Measurements from ENCODE around the gene SNTG2.

Gene SNTG2

DNA sequence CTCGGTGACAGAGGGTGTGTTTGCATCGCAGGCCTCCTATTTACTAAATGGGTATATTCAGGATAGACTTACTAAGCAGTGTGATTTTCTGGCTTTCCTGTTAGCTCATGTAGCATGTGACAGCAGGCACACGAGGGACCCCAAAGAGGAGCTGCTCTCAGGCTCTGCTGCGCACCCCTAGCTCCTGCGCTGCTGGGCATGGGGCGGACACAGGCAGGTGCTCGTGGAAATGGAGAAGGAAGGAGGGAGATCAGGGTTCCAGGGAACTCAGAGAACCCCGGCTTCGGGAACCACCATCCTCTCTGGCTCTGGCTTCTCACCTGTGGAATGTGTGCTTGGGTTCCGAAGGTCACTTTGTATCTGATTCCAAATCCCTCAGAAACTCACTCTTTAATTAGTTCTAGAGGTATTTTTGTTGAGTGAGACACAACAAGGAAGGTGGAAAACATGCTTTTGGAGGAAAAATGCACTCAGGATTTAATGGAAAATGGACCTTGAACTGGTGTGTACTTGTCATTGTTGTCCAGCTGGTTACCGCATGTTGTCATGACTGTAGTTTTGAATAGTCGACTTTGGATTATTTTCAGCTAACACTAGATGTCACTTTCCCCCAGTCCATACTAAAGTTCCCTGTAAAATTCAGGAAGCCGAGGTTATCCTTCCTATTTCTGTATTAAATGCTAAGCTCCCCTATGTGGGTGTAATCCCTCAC is 3.5 kb downstream of the SNTG2 start:
- DNase-seq, result no peak

DNA sequence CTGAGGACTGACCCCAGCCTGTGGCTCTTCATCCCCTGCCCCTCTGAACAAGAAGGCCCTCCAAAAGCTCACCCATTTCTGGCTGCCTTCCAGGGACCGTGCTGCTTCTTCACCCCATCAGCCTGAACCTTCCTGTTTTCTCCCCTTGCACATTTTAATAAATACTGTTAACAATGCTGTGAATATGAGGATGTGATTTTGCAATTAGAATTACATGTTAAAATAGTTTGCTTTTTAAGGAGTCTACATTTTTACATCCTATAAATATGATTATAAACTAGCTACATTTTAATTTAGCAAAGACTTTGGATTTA is 4.0 kb downstream of the SNTG2 start:
- DNase-seq, result no peak

DNA sequence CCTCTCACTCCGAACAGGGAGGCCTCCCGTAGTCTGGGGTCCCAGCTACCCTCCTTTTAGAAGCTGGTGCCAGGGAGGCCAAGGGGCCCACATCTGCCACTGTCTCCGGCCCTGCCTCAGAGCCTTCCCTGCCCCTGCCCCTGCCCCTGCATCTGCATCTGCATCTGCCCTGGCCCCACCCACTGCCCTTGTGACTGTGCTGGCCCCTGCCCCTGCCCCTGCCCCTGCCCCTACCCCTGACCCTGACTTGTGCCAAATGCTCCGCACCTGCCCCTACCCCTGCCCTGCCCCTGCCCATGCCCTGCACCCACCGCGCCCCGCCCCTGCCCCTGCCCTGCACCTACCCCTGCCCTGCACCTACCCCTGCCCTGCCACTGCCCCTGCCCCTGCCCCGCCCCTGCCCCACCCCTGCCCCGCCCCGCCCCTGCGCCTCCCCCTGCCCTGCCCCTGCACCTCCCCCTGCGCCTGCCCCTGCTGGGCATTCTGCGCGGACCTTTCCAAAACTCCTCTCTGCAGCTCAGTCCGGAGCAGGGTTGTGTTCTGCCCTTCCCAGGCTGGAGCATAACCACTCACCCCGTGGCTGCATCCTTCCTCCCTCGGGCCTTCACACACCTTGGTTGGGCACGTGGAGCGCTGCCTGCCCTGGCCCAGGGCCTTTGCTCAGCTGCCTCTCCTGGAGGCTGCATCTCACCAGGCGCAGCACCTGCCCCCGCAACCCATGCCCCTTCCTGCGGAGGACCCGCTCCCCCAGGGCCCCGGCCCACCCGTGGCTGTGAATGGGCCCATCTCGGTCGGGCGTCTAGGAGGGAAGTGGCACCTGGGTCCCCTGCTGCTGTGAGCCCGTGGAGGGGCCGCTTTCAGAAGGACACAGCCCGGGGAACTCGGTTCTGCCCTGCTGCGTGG is 5.4 kb downstream of the SNTG2 start:
- no peak for DNase-seq

DNA sequence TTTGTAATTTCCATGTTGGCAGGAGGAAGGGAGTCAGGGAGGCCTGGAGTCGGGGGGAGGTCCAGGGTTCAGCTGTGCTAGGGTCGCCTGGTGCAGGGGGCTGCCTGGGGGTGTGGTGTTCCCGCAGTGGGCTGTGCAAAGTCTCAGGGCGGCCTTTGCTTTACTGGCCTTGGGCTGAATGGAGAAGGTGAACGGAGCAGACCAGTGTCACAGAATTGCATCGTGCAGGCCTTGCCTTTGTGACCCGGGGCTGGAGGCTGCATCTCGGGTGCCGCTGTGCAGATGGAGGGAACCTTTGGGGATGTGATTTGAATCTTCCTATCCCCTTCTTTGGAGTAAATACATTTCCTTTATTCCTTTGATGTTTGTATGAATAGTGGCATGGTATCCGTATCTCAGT is 8.8 kb downstream of the SNTG2 start:
- DNase-seq, result no peak

DNA sequence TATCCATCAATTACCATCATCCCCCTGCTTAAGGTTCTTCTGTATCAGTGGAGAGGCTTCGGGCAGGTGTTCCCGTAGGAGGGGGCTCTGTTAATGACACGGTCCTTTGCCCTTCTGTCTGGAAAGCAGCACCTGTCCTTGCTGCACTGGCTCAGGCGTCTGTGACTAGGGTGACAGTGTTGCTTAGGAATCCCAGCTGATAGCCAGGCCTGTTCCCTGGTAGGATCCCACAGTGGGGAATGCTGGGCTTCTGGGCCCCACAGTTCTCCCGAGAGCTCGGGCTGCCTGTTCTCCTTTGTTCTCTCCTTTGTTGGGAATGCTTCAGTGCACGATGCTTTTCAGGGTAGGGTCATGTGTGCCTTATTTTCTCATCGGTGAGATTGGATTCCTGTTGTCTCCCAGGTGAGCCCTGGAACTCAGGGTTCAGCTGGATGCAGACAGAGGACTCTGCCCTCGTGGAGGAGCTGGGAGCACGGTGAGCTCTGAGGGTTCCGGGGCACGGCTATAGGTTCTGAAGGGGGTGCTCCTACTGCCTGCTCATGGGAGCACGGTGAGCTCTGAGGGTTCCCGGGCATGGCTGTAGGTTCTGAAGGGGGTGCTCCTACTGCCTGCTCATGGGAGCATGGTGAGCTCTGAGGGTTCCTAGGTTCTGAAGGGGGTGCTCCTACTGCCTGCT is 9.6 kb downstream of the SNTG2 start:
- DNase-seq, result no peak

DNA sequence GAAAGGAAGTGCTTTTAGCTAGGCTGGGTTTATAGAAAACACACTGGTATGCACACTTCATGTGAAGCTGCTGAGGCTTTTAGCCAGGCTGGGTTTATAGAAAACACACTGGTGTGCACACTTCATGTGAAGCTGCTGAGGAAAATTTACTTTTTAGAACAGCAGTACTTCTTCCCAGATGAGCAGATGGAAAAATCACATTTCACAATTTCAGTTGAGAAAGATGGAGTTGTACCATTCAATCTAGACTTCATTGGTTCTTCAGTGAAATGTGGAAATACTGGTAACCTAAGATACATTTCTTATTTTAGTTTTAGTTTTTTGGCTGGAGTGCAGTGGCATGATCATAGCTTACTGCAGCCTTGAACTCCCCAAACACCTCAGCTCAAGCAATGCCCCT is 11.1 kb downstream of the SNTG2 start:
- DNase-seq, result no peak

DNA sequence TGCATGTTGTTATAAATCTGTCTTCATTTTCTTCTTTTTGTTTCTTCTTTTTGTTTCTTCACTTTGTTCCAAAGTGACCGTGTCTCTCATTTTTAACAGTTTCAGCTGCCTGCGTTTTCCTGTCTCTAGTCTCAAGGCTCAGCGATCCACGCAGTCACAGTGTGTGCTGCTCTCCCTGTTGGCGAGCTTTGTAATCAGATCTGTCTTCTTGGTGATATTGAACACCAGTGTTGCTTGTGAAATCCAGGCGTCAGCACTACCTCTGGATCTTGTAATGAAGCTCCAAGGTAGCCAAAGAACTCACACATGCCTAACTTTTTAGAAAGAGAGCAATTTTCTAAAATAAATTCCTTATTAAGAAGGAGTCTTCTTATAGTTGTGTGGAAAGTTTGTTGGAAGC is 13.2 kb downstream of the SNTG2 start:
- no peak for DNase-seq

DNA sequence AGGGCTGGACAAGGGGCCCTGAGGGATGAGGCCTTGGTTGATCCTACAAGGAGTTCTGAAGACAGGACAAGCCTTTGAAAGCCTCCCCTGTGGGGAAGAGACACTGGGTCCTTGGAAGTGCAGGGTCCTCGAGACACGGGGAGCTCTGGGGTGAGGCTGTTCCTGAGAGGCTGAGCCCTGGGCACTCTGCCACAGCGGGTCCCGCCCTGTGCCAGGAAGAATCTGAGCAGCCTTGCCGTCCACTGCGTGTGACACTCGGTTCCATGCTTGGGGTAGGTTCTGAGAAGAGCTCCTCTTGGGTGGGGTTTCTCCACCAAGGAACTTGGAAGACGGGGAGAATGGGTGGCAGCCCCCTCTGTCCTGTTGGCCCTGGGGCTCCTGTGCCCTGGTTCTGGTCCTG is 13.9 kb downstream of the SNTG2 start:
- DNase-seq, result no peak

DNA sequence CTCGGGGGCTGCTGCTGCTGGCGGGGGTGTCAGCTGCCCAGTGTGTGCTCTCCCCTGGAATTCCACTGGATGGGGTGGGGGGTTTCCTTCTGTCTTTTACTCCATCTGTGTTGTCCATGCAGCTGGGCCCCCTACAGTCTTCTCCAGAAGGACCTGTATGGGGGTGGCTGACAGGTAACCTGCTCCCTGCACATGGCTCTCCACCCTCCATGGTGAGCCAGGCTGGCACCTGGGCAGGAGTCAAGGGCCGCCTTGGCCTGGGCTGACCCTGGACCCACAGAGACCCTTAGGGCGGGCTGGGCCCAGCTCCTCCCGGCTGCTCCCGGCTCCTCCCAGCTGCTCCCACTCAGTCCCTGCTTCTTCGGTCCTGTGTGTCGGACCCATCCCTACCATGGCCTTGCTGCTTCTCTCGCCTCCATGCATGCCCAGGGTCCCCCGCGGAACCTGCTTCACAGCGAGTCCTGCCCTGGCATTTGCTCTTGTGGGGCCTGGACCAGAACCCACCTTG is 15.0 kb downstream of the SNTG2 start:
- DNase-seq, result no peak

DNA sequence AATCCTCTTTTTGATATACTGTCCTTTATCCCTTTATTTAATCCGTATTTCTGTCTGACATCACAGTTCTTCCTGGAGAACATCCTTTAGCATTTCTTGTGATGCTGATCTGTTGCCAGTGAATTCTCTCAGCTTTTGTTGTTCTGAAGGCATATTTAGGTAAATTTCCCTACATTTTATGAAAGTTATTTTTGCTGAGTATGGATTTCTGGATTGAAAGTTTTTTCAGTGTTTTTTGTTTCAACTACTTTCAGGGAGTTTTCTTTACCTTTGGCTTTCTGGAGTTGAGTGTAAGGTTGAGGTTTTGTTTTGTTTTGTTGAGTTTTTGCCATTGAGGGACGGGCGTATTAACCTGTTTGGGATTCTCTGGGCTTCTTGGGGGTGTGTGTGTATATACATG is 22.5 kb downstream of the SNTG2 start:
- no peak for DNase-seq

DNA sequence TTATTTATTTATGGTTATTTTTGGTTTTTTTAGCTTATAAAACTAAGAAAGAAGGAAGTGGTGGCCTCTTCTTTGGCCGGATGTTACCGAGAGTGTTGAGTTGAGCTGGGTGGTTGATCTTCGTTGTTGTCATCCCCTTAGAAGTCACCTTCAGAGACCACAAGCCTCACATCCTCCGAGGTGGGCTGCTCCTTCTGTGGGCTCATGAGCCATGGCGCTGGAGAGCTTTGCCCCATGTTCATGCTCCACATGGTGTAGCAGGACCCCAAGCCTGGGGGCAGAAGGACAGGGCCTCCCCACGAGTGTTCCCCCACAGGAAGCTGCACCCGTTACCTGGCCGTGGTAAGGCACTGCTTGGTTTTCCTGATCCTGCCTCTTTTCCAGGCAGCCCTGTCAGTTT is 23.4 kb downstream of the SNTG2 start:
- DNase-seq, result no peak

DNA sequence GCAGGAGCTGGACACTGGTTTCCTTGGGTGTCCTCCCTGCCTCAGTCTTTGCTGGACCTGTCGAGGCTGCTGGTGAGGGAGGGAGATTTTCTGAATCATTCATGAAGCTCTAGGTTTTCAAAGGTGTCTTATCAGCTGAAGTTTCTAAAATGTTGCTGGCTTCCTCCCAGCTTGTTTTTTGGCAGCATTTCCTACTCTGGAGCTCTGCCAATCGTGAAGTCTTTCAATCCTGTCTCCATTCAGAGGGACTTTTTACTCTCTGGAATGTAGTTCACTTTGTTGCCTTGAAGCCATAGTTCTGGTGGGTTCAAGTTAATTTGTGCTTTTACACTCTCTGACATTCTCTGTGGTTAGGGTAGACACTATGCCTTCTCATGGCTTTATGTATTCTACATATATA is 23.9 kb downstream of the SNTG2 start:
- no peak for DNase-seq

DNA sequence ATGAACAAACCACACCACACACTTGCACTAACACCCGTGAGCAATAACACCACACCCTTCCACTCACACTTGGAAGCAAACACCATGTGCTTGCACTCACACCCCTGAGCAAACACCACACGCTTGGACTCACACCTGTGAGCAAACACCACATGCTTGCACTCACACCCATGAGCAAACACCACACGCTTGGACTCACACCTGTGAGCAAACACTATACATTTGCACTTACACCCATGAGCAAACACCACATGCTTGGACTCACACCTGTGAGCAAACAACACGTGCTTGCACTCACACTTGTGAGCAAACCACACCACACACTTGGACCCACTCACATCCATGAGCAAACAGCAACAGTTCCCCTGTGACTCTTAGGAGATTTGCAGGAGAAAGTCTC is 24.4 kb downstream of the SNTG2 start:
- DNase-seq, result no peak

DNA sequence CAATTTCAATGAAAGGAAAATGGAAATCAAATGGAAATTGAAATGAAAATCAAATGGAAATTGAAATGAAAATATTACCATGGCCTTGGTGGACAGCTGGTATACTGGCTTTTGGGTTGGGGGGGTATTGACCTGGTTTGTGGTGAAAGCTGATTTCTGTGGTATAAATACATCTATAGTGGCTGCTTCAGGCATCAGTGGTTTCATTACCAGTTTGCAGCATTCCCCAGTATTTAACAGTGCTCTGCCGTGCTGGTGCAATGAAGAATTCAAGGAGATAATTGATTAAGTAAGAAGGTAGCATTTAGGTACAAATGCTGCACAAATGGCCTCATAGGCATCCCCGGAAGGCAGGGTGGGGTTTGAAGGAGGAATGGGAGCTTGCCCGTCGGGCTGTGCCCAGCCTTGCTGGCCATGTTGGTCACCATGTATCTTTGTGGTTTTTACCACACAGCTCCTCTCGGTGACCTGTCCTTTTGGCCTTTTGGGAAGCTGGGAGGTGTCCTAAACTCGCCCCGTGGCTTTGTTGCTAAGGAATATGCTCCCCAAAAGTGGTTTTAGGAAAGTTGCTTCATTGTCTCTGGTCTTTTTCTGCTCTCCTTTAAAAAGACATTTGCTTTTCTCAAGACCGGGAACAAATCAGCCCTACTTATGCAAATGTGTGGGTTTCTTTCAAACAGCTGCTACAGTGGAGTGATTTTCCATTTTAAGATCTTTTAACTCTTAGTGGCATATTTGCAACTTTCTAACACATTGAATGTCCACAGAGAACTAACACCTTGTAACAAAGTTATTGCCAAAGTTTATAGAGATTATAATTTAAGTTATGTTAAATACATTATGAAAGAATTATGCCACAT is 28.6 kb downstream of the SNTG2 start:
- no peak for DNase-seq

DNA sequence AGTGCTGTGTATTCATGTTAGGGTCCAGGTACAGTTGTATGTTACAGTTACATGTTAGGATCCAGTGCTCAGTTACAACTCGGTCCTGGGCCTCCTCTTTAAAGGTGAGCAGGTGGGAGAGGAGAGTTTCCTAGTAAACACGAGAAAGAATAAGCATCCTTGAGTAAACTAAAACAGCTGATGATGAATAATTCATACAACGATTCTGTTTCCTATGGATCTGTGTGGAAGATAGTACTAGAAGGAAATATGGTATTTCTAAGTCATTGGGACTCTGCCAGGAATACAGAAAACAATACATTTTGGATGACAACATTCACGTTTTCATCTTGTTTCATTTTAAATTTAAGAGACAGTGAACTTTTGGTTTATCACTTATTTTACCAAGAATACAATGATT is 29.5 kb downstream of the SNTG2 start:
- no peak for DNase-seq

DNA sequence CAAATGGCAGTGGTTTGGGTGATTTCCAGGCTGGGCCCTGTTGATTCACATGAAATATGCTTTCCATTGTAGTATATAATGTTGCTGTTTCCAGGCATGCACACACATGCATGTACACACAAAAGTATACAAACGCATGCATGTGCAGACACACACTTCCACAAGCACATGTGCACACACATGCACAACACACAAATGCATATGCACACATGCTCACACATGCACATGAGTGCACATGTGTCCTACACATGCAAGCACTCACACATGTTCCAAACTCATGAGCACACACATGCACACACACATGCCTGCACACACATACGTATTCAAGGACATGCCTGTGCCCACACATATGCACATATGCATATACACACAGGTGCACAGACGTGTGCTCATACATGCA is 30.6 kb downstream of the SNTG2 start:
- DNase-seq, result no peak

DNA sequence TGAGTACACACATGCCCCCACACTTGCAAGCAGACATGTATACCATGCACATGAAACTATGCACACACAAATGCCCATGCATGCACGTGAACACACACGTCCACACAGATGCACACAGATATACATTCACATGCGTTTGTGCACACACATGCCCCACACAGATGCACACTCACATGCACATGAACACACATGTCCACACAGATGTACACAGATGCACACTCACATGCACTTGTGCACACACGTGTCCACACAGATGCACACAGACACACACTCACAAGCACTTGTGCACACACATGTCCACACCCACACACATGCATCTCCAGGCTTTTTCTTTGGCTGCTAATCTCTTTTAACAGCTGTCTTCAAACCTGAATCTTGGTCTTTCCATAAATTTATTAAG is 31.1 kb downstream of the SNTG2 start:
- DNase-seq, result no peak

DNA sequence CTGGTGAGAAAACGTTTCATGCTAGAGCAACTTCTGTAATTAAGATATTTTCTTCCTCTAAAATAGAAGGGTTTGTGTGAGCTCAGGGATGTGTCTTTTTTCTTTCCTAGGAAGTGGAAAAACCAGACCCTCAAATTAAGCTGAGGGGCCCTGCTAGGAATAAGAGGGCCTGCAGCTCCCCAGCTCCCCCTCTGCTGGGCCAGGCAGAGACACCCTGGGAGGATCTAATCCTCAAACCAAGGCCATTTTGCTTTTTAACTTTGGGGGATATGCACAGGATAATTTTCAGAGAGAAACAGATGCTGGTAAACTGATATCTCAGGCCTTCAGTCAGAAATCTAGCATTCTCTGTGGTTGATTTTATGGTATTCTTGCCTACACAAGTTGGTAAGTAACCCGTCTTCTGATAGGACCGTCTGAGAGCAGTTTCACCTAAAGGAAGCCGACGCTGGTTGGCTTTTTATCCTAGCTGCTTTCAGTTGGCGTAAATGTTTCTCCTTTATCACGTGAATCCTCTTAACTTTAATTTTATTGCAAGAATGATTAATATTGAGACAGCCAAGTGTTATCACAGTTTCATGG is 34.8 kb downstream of the SNTG2 start:
- DNase-seq, result no peak

DNA sequence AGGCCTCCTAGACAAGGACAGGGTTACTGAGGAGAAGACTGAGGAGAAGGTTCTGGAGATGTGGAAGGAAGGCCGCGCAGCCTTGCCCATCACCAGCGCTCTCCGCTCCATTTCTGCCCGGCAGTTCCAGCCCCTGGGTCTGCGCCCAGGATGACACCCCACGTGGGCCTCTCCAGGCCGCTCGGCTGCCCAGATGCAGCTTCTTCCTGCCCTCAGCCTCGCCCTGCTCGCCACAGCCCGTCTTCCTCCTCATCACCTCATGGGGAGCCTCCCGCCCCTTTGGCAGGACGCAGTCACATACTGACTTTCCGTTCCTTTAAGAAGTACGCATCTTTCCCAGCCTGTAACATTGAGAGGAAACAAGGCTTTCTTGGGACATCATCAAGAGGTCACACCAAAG is 37.1 kb downstream of the SNTG2 start:
- no peak for DNase-seq

DNA sequence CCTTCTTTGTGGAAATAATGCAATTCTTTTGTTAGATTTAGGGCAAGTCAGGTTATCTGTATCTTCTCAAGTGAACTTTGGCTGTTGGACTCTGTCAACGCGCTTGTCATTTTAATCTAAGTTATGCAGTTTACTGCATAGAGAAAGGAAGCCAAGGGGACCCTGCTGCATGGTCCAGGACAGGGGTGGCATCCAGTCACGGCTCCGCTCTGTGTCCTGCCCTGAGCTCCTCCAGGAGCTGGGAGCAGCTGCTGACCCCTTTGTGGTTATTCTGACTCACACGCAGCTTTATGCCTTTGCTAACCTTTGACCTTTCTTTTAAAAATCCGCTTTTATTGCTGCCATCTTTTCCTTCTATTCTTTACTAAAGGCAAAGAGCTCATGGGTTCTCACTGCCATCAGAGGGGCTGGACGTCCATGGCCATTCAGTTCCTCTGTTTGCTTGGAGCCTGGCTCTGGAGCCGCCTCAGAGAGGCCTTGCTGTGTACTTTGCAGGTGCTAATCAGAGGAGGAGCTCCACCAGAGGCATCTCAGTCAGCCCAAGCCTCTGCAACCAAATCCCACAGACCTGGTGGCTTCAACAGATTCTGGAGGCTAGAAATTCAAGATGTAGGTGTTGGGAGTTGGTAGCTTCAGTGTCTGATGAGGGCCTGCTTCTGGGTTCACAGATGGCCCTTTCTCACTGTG is 39.3 kb downstream of the SNTG2 start:
- no peak for DNase-seq

DNA sequence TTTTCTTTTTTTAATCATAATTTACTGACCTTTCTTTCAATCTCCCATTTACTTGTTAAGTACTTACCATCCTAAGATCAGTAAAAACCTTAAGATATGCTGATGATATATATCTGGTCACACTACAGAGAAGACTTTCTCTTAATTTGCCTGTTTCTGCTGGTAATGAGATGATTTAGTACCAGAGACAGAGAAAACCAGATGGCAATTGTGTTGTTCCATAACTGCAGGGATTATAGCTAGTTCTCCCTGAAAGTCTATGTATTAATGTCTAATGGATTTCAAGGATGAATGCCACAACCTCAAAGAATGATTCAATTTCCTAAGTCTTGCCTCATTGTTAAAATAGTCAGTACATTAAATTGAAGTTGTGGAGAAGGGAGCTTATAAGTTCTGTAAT is 40.3 kb downstream of the SNTG2 start:
- DNase-seq, result no peak

DNA sequence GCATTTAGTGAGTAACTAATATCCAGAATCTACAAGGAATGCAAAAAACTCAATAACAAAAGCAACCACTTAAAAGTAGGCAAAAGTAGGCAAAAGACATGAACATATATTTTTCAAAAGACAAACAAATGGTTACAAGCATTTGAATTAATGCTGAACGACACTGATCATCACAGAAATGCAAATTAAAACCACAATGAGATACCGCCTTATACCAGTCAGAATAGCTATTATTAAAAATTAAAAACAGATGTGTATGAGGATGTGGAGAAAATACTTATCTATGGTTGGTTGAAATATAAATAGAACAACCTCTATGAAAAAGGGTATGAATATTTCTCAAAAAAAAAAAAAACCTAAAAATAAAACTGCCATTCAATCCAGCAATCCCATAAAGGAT is 51.7 kb downstream of the SNTG2 start:
- DNase-seq, result no peak
